HG02981 (cell line): ENCODE measurements around the gene KIFAP3.
"Not testable (repeated sequence)": the region's sequence is repeated elsewhere in the genome, so short reads cannot be mapped to it uniquely, and the experiment has no call there.

Experiments used
- ATAC-seq: cut with Tn5 transposase; IDR thresholded peaks from one replicate; pipeline ENCODE4 v1.9.1; 2021; ENCODE audit warnings: mild to moderate bottlenecking, moderate library complexity; ENCODE audit not compliant: unreplicated experiment

KIFAP3 gene

DNA sequence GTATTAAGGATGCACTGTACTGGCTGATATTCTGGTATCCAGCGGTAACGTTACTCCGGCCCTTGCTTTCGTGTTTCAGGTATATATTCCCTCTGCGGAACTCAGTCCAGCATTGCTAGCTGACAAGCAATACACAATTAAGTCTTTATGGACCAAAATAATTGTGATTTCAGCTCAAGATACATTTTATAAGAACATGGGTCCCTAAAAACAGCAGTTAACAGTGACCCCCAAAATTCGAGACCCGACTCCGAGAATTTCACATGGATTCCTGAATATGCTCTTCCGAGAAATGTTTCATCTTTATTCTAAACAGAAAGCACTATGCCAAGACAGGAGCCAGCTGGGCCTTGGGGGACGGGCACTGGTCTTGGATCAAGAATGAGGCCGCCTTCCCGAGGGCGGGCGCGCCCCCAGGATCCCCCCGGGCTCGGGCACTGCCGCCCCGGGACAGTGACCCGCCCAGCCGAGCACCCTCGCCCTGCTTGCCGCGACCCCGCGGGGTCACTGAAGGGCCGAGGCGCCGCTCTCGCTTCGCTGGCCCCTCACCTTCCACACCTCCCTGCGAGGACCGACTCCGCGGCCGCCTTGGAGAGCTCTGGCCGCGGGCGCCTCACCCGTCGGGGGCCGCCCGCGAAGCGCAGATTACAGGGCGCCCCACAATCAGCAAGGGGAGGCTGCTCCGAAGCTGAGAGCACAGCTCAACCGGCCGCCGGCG is 181.4 kb downstream of the KIFAP3 start:
- ATAC-seq, result peak; percentile 2

DNA sequence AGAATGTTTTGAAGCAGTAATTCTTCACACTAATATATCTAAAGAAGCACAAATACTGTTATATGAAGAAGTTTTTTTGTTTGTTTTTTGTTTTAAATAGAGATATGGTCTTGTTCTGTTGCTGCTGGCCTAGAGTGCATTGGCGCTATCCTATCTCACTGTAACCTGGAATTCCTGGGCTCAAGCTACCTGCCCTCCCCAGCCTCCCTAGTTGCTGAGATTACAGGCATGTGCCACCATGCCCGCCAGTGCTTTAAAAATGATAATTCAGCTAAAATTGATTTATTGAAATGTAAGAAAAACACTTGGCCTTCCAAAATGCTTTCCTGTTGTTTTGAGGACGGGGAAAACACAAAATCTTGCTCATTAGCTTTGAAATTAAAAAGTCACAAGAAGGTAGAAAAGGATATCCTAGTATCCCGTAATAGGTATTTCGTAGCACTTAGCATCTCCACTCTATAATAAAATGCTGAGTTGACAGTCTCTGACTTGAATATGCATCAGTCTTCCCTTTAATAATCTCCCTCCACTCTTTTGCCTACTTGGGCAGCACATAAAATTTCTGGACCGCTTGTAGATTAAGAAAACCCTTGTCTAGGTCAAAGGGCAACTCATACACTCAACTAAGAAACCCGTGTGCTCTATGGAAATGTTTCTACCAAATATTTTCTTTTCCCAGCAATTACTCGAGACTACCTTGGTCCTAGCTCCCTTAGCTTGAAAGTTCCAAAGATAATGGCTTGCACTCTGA is 182.1 kb downstream of the KIFAP3 start:
- ATAC-seq, result no peak

GRCh38 chr1:169891539-169891885 is 183.0 kb downstream of the KIFAP3 start:
- no peak for ATAC-seq

- ATAC-seq, result no peak
These were observed 183.5 kb downstream of the KIFAP3 start for GRCh38 chr1:169890761-169891538.

DNA sequence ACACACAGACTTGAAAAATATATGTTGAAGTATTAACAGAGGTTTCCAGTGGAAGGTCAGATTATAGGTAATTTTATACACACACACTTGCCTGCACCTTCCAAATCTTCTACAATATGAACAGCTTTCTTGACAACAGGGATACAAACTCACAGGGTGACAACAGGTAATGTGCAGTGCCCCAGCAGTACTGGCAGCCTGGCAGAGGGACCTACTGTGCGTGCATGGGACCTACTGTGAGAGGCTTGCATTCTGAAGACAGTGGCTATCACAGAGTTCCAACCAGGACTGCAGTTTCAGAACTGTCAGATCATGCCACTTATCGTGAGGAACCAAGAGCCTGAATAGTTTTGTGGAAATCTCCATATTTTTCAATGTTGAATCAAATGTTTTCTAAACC is 184.6 kb downstream of the KIFAP3 start:
- no peak for ATAC-seq

GRCh38 chr1:169886931-169887330 is 187.6 kb downstream of the KIFAP3 start:
- no peak for ATAC-seq

DNA sequence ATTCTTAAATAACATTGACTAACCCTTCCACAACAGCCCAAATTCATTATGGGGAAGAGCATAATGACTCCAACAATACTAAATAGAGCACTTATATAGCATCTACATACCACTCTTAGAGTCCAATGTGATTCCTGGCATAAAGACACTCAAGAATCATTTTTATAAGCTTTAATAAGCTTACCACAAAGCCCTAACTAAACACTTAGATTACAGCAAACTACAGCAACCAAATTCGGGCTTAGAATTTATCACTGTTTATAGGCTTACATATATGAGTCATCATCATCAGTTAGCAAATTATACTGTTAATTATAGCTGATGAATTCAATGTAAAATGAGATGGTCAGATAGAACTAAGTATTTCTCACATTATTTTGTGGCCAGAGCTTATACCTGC is 188.1 kb downstream of the KIFAP3 start:
- ATAC-seq, result no peak

GRCh38 chr1:169885207-169885606 is 189.3 kb downstream of the KIFAP3 start:
- no peak for ATAC-seq

- ATAC-seq, result no peak
These were observed 189.9 kb downstream of the KIFAP3 start for GRCh38 chr1:169884634-169885033.

DNA sequence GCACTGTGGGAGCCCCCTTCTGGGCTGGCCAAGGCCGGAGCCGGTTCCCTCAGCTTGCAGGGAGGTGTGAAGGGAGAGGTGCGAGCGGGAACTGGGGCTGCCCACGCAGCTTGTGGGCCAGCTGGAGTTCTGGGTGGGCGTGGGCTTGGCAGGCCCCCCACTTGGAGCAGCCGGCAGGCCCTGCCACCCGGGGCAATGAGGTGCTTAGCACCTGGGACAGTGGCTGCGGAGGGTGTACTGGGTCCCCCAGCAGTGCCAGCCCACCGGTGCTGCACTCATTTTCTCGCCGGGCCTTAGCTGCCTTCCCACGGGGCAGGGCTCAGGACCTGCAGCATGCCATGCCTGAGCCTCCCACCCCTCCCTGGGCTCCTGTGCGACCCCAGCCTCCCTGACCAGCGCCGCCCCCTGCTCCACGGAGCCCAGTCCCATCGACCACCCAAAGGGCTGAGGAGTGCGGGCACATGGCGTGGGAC is 192.4 kb downstream of the KIFAP3 start:
- no peak for ATAC-seq

- ATAC-seq, result no peak
These were observed 195.3 kb downstream of the KIFAP3 start for GRCh38 chr1:169879034-169879840.

DNA sequence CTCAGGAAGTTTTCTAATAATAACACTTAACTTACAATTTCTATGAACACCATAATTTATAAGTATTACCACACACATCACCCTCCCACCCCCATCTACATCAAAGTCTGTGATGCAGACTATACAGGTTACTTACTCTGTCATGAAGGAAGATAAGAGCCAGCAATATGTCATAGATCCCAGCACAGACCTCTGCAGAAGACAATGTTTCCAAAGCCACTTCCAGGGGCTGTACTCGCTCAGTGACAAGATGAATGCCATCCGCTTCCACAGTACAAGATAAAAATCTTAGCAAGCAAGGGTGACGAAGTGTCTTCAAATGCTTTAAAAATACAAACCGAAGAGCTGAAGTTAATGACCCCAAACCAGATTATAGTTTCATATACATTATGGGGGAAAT is 196.0 kb downstream of the KIFAP3 start:
- no peak for ATAC-seq

- no peak for ATAC-seq
These were observed 196.5 kb downstream of the KIFAP3 start for GRCh38 chr1:169877800-169878491.

GRCh38 chr1:169874229-169874628 is 200.3 kb downstream of the KIFAP3 start:
- no peak for ATAC-seq

DNA sequence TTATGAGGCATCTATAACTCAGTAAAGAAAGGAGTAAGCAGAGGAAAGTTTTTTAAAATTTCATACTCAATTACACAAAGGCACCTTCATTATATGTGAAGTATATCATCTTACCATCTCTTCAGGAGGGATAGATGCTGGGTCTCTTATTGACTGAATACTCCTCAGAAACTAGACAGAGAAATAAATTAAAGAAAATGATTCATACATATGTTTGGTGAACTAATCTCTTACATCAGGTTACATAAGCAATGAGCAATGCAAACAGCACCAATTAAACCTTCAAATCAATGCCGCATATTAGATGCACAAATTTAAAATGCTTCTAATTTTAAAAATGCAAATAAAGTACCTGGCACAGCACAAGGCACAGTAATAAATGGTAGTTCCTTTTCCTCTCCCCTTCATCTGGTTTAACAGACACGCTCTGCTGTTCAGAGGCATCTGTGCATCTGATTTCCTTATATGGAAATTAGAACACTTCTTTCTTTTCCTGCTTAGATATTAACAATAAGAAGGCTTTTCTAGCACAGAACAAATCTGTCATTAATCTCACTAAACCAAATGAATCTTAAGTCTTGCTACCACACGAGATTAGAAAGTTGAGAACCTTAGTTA is 200.8 kb downstream of the KIFAP3 start:
- ATAC-seq, result no peak

- no peak for ATAC-seq
These were observed 201.6 kb downstream of the KIFAP3 start for GRCh38 chr1:169872906-169873305.

- ATAC-seq, result not testable (repeated sequence)
These were observed 202.5 kb downstream of the KIFAP3 start for GRCh38 chr1:169871988-169872387.
